ENCODE data around the gene HSDL2.

The HSDL2 gene

DNA sequence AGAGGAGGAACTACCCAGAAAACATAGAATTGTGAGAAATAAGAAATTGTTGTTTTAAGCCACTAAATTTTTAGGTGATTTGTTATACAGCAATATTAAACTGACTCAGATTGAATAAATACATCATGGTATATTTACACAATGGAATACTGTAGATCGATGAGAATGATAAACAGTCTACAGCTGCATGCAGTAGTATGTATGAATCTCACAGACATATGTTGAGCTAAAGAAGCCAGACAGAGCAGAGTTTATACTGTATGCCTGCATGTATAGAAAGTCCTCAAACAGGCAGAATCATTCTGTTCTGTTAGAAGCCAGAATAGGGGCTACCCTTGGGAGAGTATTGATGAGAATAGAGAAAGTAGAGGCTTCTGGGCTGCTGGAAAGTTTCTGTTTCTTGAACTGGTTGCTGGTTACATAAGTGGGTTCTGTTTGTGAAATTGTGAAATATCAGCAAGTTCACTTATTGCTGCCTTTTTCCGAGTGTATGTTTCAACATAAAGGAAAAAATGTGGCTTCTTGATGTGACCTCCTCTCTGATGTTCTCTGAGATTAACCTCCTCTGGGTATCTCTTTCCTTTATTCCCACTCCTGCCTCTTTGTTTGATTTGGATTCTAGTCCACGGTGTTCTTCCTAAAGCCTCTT lies 116.3 kb downstream of the HSDL2 start:
- ChIA-PET CTCF (no interaction called here), POLR2A (ENCODE audit: low non-redundant PET) (interaction anchor here (0.8 kb wide), 1 partner anchor 8 kb away, joined by 4 read pairs; no protein-coding TSS in a partner anchor)
- no peak for DNase-seq (ENCODE audit: low spot score)
- TF ChIP-seq CTCF (conservative IDR thresholded peaks at IDR 0.05; ENCODE audit: low read depth): no peak
- no peak overlapping the region for H3K27ac ChIP-seq

- ChIA-PET CTCF (no interaction called here), POLR2A (ENCODE audit: low non-redundant PET) (no interaction called here)
- no peak for DNase-seq (ENCODE audit: low spot score)
- TF ChIP-seq CTCF (conservative IDR thresholded peaks at IDR 0.05; ENCODE audit: low read depth): no peak
- H3K27ac ChIP-seq: no peak overlapping the region
Observed at GRCh38 chr9:112500842-112501241, 120.9 kb downstream of the HSDL2 start.

DNA sequence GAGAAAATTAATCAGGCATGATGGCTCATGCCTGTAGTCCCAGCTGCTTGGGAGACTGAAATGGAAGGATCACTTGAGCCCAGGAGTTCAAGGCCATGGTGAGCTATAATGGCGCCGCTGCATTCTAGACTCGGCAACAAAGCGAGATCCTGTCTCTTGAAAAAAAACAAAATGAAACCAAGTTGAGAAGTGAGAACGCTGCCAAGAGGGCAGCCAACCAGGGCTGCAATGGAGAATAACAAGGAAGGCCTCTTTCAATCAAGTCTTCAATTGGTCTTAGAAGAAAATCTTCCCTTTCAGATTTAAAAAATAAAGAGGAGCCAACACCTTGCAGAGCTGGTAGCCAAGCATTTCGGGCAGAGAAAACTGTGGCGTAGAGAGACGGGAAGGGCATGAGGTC lies 121.4 kb downstream of the HSDL2 start:
- ChIA-PET POLR2A (ENCODE audit: low non-redundant PET) (no interaction called here), CTCF (interaction anchor here (0.6 kb wide), 2 partner anchors 8 to 369 kb away, joined by 5 read pairs; no protein-coding TSS in a partner anchor)
- no peak for DNase-seq (ENCODE audit: low spot score)
- no peak for TF ChIP-seq CTCF (conservative IDR thresholded peaks at IDR 0.05; ENCODE audit: low read depth)
- H3K27ac ChIP-seq: no peak overlapping the region

DNA sequence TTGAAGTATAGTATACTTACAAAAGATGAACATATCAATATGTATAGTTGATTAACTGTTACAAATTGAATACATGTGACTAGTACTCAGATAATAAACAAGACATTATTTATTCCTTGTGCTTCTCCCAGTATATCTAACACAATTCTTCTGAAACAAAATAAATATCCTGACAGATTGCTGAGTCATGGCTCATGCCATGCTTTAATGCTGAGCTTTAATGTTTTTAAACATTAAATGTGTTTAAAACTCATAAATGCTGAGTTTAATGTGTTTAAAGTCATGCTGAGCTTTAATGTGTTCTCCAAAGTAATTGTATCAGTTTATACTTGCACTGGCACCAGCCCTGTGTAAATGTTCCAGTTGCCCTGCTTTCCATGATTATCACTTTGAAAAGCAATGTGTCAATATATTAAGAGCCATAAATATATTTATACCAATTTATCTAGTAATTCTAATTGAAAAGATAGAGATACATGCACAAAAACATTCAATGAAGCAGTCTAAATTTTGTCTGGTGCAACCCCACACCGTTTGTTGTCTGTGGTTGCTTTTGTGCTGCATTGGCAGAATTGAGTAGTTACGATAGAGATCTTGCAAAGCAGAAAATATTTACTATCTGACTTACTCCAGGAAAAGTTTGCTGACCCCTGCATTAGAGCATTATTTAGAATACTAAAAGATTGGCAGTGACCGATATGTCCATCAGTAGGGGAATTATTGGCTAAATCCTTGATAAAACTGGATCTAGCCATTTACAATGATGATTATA lies 122.5 kb downstream of the HSDL2 start:
- TF ChIP-seq CTCF (conservative IDR thresholded peaks at IDR 0.05; ENCODE audit: low read depth): no peak
- no peak for DNase-seq (ENCODE audit: low spot score)
- POLR2A ChIA-PET (ENCODE audit: low non-redundant PET): interaction anchor here (0.6 kb wide), 1 partner anchor 13 kb away, joined by 3 read pairs; no protein-coding TSS in a partner anchor
- CTCF ChIA-PET: interaction anchor here (0.6 kb wide), 1 partner anchor 181 kb away, joined by 4 read pairs; no protein-coding TSS in a partner anchor
- no peak overlapping the region for H3K27ac ChIP-seq

DNA sequence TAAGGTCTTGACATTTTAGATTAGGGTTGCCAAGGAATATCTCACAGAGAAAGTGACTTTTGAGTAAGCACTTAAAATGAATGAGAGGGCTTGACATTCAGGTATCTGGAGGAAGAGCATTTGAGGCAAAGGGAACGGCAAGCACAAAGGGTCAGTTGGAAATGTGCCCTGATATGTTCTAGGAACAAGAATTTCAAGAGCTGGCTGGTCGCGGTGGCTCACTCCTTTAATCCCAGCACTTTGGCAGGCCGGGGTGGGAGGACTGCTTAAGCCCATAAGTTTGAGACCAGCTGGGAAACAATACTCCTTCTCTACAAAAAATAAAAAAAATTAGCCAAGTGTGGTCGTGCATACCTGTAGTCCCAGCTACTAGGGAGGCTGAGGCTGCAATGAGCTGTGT lies 123.3 kb downstream of the HSDL2 start:
- no peak for TF ChIP-seq CTCF (conservative IDR thresholded peaks at IDR 0.05; ENCODE audit: low read depth)
- POLR2A ChIA-PET (ENCODE audit: low non-redundant PET): interaction anchor here (0.6 kb wide), 1 partner anchor 20 kb away, joined by 6 read pairs; no protein-coding TSS in a partner anchor
- CTCF ChIA-PET: interaction anchor here (0.6 to 0.7 kb wide), 2 partner anchors 57 to 180 kb away, joined by 4 read pairs; no protein-coding TSS in a partner anchor
- no peak overlapping the region for H3K27ac ChIP-seq
- no peak for DNase-seq (ENCODE audit: low spot score)

- CTCF ChIA-PET: no interaction called here
- POLR2A ChIA-PET (ENCODE audit: low non-redundant PET): no interaction called here
- DNase-seq (ENCODE audit: low spot score): no peak
- no peak for TF ChIP-seq CTCF (conservative IDR thresholded peaks at IDR 0.05; ENCODE audit: low read depth)
- H3K27ac ChIP-seq: no peak overlapping the region
Observed at GRCh38 chr9:112505086-112505485, 125.2 kb downstream of the HSDL2 start.

Measured in RWPE1 (cell line).